Nephron (organoid): ENCODE results near the gene RFTN1.

Experiments used
- H3K27ac Mint-ChIP-seq, 3 experiments: 2 replicates each; pipeline ENCODE4 v1.8.0; 2020; ENCODE audit warnings: mixed read lengths in 3 of 3, mild to moderate bottlenecking in 2 of 3, moderate library complexity in 1 of 3
- H3K27me3 Mint-ChIP-seq: 2 replicates; pipeline ENCODE4 v1.8.0; 2021; ENCODE audit warnings: low read depth, mild to moderate bottlenecking, moderate library complexity, mixed read lengths
- H3K36me3 Mint-ChIP-seq: 2 replicates; pipeline ENCODE4 v1.8.0; 2020; ENCODE audit warnings: low read depth, mixed read lengths
- H3K4me1 Mint-ChIP-seq: 2 replicates; pipeline ENCODE4 v1.8.0; 2020; ENCODE audit warnings: mixed read lengths
- H3K4me3 Mint-ChIP-seq, 3 experiments: 2 replicates each; pipeline ENCODE4 v1.8.0; 2020; ENCODE audit warnings: mild to moderate bottlenecking in 3 of 3, mixed read lengths in 3 of 3, moderate library complexity in 2 of 3
- H3K9me3 Mint-ChIP-seq: 2 replicates; pipeline ENCODE4 v1.8.0; 2020; ENCODE audit warnings: mixed read lengths
- TF ChIP-seq, protein P1 (sequence below), 3 experiments: fragments of 200-600 bp; sonication (generic); IDR thresholded peaks; one replicate each; pipeline ENCODE4 v1.5.0; 2021; ENCODE audit warnings: antibody characterized with exemption in 3 of 3; ENCODE audit not compliant: unreplicated experiment in 3 of 3

RFTN1 gene

DNA sequence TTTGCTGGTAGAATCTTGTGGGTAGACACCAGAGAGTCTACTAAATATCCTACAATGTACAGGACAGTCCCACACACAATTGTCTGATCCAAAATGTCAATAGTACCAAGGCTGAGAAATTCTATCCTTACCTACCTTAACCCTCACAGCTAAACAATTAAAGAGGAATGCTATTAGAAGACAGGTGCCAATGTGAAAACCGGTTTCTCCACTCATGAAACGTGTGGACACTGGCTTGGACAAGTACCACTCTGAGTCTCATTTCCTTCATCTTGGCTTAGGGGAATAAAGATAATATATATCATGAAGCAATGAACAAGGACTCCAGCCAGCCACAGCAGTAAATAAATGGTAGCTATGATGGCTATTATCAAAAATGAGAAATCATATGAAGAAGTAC is 90.2 kb downstream of the RFTN1 start:
- H3K4me3 Mint-ChIP-seq: no peak overlapping the region
- no peaks in the 10 kb centered on the region for H3K27me3 Mint-ChIP-seq
- no peaks in the 10 kb centered on the region for H3K36me3 Mint-ChIP-seq
- H3K9me3 Mint-ChIP-seq: no peaks in the 10 kb centered on the region
- no peak overlapping the region for H3K27ac Mint-ChIP-seq
- TF ChIP-seq, protein P1, sequence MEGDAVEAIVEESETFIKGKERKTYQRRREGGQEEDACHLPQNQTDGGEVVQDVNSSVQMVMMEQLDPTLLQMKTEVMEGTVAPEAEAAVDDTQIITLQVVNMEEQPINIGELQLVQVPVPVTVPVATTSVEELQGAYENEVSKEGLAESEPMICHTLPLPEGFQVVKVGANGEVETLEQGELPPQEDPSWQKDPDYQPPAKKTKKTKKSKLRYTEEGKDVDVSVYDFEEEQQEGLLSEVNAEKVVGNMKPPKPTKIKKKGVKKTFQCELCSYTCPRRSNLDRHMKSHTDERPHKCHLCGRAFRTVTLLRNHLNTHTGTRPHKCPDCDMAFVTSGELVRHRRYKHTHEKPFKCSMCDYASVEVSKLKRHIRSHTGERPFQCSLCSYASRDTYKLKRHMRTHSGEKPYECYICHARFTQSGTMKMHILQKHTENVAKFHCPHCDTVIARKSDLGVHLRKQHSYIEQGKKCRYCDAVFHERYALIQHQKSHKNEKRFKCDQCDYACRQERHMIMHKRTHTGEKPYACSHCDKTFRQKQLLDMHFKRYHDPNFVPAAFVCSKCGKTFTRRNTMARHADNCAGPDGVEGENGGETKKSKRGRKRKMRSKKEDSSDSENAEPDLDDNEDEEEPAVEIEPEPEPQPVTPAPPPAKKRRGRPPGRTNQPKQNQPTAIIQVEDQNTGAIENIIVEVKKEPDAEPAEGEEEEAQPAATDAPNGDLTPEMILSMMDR (IDR thresholded peaks at IDR 0.05; ENCODE audit: unreplicated experiment in 3 of 3): no peak
- peaks cover 19% of the 10 kb centered on the region for H3K4me1 Mint-ChIP-seq

DNA sequence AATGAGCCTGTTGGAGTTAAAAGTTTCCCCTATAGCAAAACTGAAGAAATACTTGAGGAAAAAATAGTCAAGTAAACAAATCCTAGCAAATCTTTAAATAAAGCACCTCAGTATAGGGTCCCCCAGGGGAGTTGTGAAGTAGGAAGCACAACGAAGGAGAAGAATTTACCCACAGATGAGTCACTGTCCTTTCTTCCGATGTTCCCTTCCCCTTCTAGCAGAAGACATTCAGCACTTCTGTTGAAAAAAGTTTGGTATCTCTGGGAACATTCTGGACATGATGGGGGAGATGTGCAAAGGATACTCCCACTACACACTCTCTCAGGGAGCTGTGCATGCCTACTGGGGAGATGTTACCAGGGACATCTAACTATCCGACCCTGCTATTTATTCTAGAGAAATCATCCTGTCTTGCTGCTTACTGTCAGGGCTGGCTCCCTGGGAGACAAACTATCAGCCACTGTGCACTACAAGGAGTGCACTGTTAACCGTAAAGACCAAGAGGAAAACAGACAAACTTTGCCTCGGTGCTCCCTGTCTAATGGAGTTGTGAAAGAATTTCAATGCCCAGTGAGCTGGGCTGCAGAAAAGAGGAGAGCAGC is 93.8 kb downstream of the RFTN1 start:
- peak overlapping the region; percentile 21 to 46 (median 37) for H3K27ac Mint-ChIP-seq
- no peaks in the 10 kb centered on the region for H3K36me3 Mint-ChIP-seq
- H3K4me3 Mint-ChIP-seq: no peak overlapping the region
- H3K4me1 Mint-ChIP-seq: peaks cover 19% of the 10 kb centered on the region
- TF ChIP-seq, protein P1 (IDR thresholded peaks at IDR 0.05; ENCODE audit: unreplicated experiment in 3 of 3): no peak
- peaks cover 1% of the 10 kb centered on the region for H3K27me3 Mint-ChIP-seq
- no peaks in the 10 kb centered on the region for H3K9me3 Mint-ChIP-seq

DNA sequence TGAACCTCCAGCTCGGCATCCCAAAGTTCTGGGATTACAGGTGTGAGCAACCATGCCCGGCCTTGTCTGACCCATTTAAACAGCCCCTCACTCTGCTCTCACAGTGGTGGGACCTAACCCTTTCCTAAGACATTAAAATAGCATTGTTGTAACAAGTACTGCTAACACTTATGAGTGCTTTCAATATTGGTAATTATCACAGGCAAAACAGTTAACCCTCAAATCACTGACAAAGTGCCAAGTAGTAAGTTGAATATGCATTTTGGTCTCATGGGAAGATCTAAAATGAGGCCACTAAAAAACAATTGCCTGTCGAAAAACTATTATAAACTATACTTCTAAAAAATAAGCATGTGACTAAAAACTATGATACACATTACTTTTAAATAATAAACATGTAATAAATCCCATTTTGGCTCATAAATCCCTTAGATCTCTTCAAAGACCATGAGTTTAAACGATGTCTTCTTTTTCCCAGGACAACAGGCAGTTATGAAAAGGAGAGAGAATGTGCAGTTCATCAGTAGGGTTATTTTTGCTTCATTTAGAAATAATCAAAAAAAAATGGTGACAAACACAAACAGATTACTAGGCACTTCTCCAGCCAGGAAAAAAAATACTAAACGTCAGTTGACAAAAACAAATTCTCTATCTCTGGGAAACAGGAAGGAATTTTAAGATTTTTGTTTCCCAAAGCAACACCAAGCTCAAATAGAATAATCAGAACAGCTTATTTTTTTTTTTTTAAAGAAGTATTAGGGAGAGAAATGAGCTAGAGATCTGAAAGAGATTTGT is 95.4 kb downstream of the RFTN1 start:
- peaks cover 4% of the 10 kb centered on the region for H3K27me3 Mint-ChIP-seq
- H3K9me3 Mint-ChIP-seq: no peaks in the 10 kb centered on the region
- no peak overlapping the region for H3K4me3 Mint-ChIP-seq
- peaks cover 19% of the 10 kb centered on the region for H3K4me1 Mint-ChIP-seq
- H3K36me3 Mint-ChIP-seq: no peaks in the 10 kb centered on the region
- no peak overlapping the region for H3K27ac Mint-ChIP-seq
- TF ChIP-seq, protein P1 (IDR thresholded peaks at IDR 0.05; ENCODE audit: unreplicated experiment in 3 of 3): no peak

DNA sequence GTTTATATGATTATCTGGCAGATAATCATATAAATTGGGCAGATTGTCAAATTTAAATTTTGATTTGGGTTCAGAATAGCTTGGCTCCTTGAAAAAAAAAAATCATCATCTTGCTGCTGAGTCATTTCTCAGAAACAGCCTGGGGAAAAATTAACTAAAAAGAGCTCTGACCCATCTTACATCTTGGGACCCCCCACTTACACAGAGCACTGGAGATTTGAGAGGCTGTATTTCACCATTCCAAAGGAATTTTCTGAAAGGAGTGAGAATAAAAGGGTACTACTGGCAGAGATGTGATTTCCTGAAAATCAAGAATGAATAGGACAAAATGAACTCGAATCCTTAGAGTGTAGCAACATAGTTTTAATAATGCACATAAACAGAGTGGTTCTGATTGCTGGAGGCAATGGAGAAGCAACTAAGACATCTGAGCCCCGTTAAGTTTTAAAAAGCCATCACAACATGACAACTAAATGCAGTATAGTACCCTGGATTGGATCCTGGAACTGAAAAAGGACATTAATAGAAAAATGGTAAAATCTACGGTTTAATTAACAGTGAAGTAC is 97.5 kb downstream of the RFTN1 start:
- no peaks in the 10 kb centered on the region for H3K36me3 Mint-ChIP-seq
- H3K27me3 Mint-ChIP-seq: peaks cover 4% of the 10 kb centered on the region
- H3K9me3 Mint-ChIP-seq: no peaks in the 10 kb centered on the region
- H3K27ac Mint-ChIP-seq: no peak overlapping the region
- H3K4me1 Mint-ChIP-seq: peaks cover 19% of the 10 kb centered on the region
- no peak overlapping the region for H3K4me3 Mint-ChIP-seq
- TF ChIP-seq, protein P1 (IDR thresholded peaks at IDR 0.05; ENCODE audit: unreplicated experiment in 3 of 3): no peak

DNA sequence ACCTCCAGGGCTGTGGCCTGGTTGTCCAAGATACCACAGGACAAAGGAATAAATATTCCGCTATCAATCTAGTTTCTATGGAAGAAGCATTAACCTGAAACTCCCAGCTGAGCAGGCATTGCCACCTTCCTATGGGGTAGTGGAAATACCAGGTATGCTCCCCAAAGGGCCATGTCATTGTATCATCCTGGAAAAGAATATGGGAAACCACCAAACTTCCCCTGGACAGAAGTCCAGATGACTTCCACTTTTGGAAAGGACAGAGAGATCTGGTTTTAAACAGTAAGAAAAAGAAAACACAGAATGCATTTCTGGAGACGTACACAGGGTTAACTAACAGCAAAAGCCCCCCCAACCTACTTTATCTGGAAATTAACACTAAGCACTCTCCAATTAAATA is 100.2 kb downstream of the RFTN1 start:
- H3K4me3 Mint-ChIP-seq: no peak overlapping the region
- H3K4me1 Mint-ChIP-seq: peaks cover under 1% of the 10 kb centered on the region
- no peaks in the 10 kb centered on the region for H3K36me3 Mint-ChIP-seq
- peaks cover 4% of the 10 kb centered on the region for H3K27me3 Mint-ChIP-seq
- H3K9me3 Mint-ChIP-seq: no peaks in the 10 kb centered on the region
- H3K27ac Mint-ChIP-seq: no peak overlapping the region
- TF ChIP-seq, protein P1 (IDR thresholded peaks at IDR 0.05; ENCODE audit: unreplicated experiment in 3 of 3): no peak
